Activated CD4-positive, alpha-beta T cell treated with anti-CD3 and anti-CD28 coated beads for 36 hours (primary cell): ENCODE data around the gene GPATCH2. TPM values are rescaled to one million over a fixed set of nuclear protein-coding genes. Genes with fewer than 3 reads are reported as not detected.
"Not testable (repeated sequence)": the region's sequence is repeated elsewhere in the genome, so short reads cannot be mapped to it uniquely, and the experiment has no call there.

ENCODE experiments used
- ATAC-seq: fragments of 200-7000 bp; cut with Tn5 transposase; one replicate; pipeline ENCODE4 v1.10.0; 2021; ENCODE audit warnings: mild to moderate bottlenecking, moderate library complexity
- CTCF ChIA-PET: fragments of 350-600 bp; sonication (Branson Sonifier 250); formaldehyde crosslinking; loops from one replicate; lab custom pipeline; 2021; ENCODE audit warnings: antibody characterized with exemption; lab: Charles Lee
- POLR2A ChIA-PET: fragments of 350-600 bp; sonication (Branson Sonifier 250); formaldehyde crosslinking; loops from one replicate; lab custom pipeline; 2021; ENCODE audit warnings: antibody characterized with exemption, inconsistent platforms; lab: Charles Lee
- DNase-seq: peaks from one replicate; pipeline ENCODE4 v3.0.0-alpha.2; 2020
- H3K27ac Mint-ChIP-seq: one replicate; pipeline ENCODE4 v1.8.0; 2021; ENCODE audit warnings: mixed read lengths
- H3K27me3 Mint-ChIP-seq: one replicate; pipeline ENCODE4 v1.8.0; 2021; ENCODE audit warnings: mixed read lengths
- H3K36me3 Mint-ChIP-seq: one replicate; pipeline ENCODE4 v1.8.0; 2021; ENCODE audit warnings: low read depth, mixed read lengths
- H3K4me1 Mint-ChIP-seq: one replicate; pipeline ENCODE4 v1.8.0; 2021; ENCODE audit warnings: mixed read lengths
- H3K4me3 Mint-ChIP-seq: one replicate; pipeline ENCODE4 v1.8.0; 2021; ENCODE audit warnings: mild to moderate bottlenecking, moderate library complexity, mixed read lengths
- H3K9me3 Mint-ChIP-seq: one replicate; pipeline ENCODE4 v1.8.0; 2021; ENCODE audit warnings: low read depth, mixed read lengths
- intact Hi-C, 2 experiments: fragments of 100-400 bp; cut with DNase I in 1 of 2; cut with micrococcal nuclease in 1 of 2; formaldehyde crosslinking; loops; one replicate each; pipeline versions ENCODE4 v1.14.2 to v1.15.1; 2022 to 2024; cut with DNase I, micrococcal nuclease
- total RNA-seq, 2 experiments: library from RNA; stranded (reverse); gene quantifications; one replicate each; pipeline ENCODE4 v1.2.3, GENCODE V29; 2021

Gene GPATCH2
- total RNA-seq, 2 experiments from 2014 or later: 6.4 to 7.2 TPM

DNA sequence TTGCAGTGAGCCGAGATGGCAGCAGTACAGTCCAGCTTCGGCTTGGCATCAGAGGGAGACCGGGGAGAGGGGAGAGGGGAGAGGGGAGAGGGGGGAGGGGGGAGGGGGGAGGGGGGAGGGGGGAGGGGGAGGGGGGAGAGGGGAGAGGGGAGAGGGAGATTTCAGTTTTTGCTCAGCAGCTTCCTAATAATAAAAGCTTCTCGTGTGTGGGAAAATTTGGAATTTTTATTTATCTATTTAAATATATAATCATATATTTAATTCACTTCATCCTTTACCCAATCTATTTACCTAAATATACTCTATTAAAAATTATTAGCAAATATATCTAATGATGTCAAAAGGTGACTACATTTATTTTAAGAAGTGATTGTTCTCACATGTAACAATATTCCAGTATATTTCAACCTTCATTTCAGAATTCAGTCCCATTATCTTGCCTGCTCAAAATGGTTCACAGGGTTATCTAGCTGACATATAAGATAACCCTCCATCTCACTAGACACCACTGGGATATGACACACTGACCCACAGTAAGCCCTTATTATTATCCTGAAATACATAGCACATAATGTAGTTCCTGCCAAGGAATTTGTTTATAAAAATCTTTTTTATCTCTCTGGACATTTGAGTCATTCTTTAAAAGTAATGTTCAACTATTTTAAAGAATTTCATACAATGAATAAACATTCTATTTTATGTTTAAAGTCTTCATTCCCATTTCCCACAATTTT, 105.9 kb downstream of the GPATCH2 start:
- no peak for ATAC-seq
- CTCF ChIA-PET: interaction anchor here (1.3 kb wide), 1 partner anchor 8 kb away, joined by 4 read pairs; no protein-coding TSS in a partner anchor
- POLR2A ChIA-PET: no interaction called here
- intact Hi-C loops: no loop called here
- no peaks in the 10 kb centered on the region for H3K4me1 Mint-ChIP-seq
- H3K9me3 Mint-ChIP-seq: no peaks in the 10 kb centered on the region
- peaks cover 4% of the 10 kb centered on the region for H3K36me3 Mint-ChIP-seq
- no peak for DNase-seq
- H3K4me3 Mint-ChIP-seq: no peak overlapping the region
- H3K27ac Mint-ChIP-seq: no peak overlapping the region
- no peaks in the 10 kb centered on the region for H3K27me3 Mint-ChIP-seq

DNA sequence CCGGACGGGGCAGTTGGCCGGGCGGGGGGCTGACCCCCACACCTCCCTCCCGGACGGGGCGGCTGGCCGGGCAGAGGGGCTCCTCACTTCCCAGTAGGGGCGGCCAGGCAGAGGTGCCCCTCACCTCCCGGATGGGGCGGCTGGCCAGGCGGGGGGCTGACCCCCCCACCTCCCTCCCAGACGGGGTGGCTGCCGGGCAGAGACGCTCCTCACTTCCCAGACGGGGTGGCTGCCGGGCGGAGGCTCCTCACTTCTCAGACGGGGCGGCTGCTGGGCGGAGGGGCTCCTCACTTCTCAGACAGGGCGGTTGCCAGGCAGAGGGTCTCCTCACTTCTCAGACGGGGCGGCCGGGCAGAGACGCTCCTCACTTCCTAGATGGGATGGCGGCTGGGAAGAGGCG, 107.0 kb downstream of the GPATCH2 start:
- H3K27ac Mint-ChIP-seq, CTCF ChIA-PET, DNase-seq, H3K4me1 Mint-ChIP-seq, H3K9me3 Mint-ChIP-seq, intact Hi-C loops, POLR2A ChIA-PET, ATAC-seq, H3K27me3 Mint-ChIP-seq, H3K36me3 Mint-ChIP-seq, H3K4me3 Mint-ChIP-seq: not testable (repeated sequence)

DNA sequence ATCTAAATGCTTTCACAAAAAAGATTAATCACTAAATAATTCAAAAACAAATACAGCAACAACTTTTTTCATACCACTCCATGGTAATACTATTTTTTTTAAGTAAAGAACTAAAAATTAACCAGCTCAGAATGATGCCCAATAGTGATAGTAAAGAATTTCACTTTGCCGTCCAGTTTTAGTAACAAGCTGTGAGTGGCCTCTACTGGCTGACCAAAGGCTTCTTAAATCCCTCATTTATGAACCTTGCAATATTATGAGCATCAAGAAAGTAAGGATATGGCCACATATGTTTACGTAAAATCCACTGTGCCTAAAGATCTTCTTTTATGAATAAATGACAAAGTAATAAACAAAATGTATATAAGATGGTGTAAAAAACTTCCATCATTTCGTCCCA, 108.6 kb downstream of the GPATCH2 start:
- H3K27ac Mint-ChIP-seq: no peak overlapping the region
- H3K9me3 Mint-ChIP-seq: no peaks in the 10 kb centered on the region
- no peak overlapping the region for H3K4me3 Mint-ChIP-seq
- ChIA-PET CTCF (no interaction called here), POLR2A (no interaction called here)
- DNase-seq: no peak
- no peaks in the 10 kb centered on the region for H3K4me1 Mint-ChIP-seq
- H3K36me3 Mint-ChIP-seq: no peaks in the 10 kb centered on the region
- intact Hi-C loops: no loop called here
- ATAC-seq: no peak
- H3K27me3 Mint-ChIP-seq: no peaks in the 10 kb centered on the region

DNA sequence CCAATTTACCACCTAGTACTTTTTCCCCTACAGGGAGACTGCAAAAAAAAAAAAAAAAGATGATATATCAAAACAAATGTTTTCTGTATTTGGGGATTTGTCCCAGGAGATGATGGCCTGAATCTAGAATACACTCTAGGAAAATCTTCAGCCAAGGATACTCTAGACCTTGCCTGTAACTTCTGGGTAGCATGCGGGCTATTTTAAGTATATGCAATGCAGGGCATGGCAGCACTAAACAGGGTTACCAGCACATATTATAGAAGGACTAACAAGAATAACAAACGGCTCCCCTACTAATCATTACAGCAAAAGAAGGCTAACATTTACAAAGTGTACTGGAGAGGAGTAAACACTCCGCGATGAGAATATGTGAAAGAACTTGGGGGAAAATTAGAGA, 109.6 kb downstream of the GPATCH2 start:
- Mint-ChIP-seq H3K36me3 (no peaks in the 10 kb centered on the region), H3K4me1 (no peaks in the 10 kb centered on the region), H3K9me3 (no peaks in the 10 kb centered on the region), H3K4me3 (no peak overlapping the region), H3K27ac (no peak overlapping the region), H3K27me3 (no peaks in the 10 kb centered on the region)
- ATAC-seq (no peak), DNase-seq (no peak)
- intact Hi-C loops: no loop called here
- ChIA-PET CTCF (no interaction called here), POLR2A (no interaction called here)

DNA sequence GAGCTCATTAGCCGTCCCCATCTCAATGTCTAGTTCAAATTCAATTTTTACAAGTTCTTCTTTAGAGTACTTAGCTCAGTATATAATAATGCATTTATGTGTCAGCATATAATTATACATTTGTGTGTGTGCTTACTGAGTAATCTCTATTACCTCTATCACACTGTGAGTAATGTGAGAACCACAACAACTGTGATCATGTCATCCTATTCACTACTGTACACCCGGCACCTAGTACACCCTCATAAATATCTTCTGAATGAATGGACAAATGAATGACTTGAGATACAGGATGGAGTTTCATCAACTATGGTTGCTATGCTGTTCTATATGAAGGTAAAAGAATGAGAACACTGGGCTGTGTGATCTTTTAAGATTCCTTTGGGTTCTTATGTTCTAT, 124.0 kb downstream of the GPATCH2 start:
- no peaks in the 10 kb centered on the region for H3K4me1 Mint-ChIP-seq
- POLR2A ChIA-PET: no interaction called here
- intact Hi-C loops: no loop called here
- no peak overlapping the region for H3K4me3 Mint-ChIP-seq
- DNase-seq: no peak
- no peak overlapping the region for H3K27ac Mint-ChIP-seq
- CTCF ChIA-PET: no interaction called here
- H3K36me3 Mint-ChIP-seq: peaks cover 14% of the 10 kb centered on the region
- ATAC-seq: no peak
- H3K27me3 Mint-ChIP-seq: no peaks in the 10 kb centered on the region
- no peaks in the 10 kb centered on the region for H3K9me3 Mint-ChIP-seq

DNA sequence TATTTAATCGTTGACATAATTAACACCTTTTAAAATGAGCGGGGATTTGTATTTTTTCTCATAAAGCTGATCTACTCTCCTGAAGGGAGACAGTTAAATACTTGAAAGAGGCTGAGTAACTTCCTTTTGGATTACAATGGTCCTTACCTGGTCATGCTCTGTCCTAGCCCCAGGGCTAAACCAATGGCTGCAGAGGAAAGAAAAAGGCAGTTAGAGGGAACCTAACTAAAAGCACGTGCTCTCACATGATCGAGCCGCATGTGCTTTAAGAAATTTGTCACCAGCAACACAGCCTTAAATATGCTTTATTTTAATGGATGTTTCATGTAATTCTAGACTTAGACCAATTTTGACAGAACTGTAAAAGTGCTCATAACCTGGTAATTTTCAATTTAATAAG, 132.7 kb downstream of the GPATCH2 start:
- Mint-ChIP-seq H3K27me3 (no peaks in the 10 kb centered on the region), H3K4me1 (peaks cover 5% of the 10 kb centered on the region), H3K4me3 (no peak overlapping the region), H3K27ac (no peak overlapping the region), H3K9me3 (no peaks in the 10 kb centered on the region), H3K36me3 (peaks cover 12% of the 10 kb centered on the region)
- CTCF ChIA-PET: no interaction called here
- intact Hi-C loops: no loop called here
- ATAC-seq (no peak), DNase-seq (no peak)
- POLR2A ChIA-PET: no interaction called here

DNA sequence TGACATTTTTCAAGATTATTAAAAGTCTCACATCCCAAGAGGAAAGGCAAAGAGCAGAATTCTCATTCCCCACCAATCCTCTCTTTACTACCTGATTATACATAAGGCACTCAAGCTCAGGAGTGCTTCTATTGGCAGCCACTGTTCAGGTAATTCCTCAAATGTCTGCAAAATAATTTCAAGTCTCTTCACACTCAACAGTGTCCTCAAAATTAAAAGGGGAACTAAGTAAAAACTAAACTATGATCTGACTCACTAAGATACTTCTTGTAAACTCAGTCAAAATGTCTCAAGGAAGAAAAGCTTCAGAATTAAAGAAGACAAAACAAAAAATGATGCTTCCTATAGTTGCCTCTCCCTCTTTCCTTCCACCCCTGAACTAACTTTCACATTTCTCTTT, 135.6 kb downstream of the GPATCH2 start:
- intact Hi-C loops: no loop called here
- no peaks in the 10 kb centered on the region for H3K9me3 Mint-ChIP-seq
- no peak overlapping the region for H3K27ac Mint-ChIP-seq
- ChIA-PET POLR2A (no interaction called here), CTCF (no interaction called here)
- H3K27me3 Mint-ChIP-seq: no peaks in the 10 kb centered on the region
- H3K4me3 Mint-ChIP-seq: no peak overlapping the region
- peak; percentile 61 for ATAC-seq
- DNase-seq: no peak
- peaks cover 5% of the 10 kb centered on the region for H3K4me1 Mint-ChIP-seq
- H3K36me3 Mint-ChIP-seq: peaks cover 16% of the 10 kb centered on the region

DNA sequence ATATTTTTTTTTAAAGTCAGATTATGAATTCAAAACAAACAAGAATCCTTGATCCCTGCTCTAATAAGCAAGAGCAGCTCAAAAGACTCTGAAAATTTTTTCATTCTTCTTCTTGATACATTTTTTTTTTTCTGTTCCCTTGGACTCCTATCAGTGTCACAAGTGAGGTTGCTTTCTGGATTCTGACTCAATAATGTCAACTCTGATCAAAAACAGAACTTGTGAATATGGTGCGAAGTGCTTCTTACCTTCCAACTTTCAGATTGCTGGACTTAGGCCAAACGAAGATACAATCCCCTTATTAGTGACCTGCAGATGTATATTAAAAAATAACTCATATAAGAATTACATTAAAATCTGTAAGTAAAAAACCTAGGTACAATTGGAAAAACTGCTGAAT, 136.1 kb downstream of the GPATCH2 start:
- no peak overlapping the region for H3K4me3 Mint-ChIP-seq
- no peak for ATAC-seq
- intact Hi-C loops: no loop called here

DNA sequence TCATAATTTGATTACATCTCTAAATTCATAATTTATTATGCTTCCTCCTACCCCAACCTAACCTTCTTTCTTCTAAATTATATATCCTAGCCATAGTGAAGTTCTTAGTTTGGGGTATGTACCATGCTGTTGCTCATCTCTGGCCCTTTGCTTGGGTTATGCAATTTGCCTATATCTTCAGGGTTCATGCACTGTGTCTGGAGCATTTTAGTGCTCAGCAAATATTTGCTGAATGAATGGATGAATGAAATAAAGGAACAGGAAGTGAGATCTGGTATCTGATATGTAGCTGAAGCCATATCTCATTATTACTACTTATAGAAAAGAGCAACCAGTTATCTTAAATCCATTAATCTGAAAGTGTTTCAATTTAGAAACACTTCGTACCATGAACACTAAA, 137.6 kb downstream of the GPATCH2 start:
- intact Hi-C loops: no loop called here
- POLR2A ChIA-PET: no interaction called here
- Mint-ChIP-seq H3K4me3 (no peak overlapping the region), H3K27ac (no peak overlapping the region), H3K36me3 (peaks cover 18% of the 10 kb centered on the region), H3K27me3 (no peaks in the 10 kb centered on the region), H3K9me3 (no peaks in the 10 kb centered on the region), H3K4me1 (peaks cover 5% of the 10 kb centered on the region)
- CTCF ChIA-PET: interaction anchor here (0.6 kb wide), 1 partner anchor 75 kb away, joined by 3 read pairs; no protein-coding TSS in a partner anchor
- no peak for DNase-seq
- no peak for ATAC-seq

More for the DNA sequence above, 136.1 kb downstream of the GPATCH2 start:
- Mint-ChIP-seq H3K27ac (no peak overlapping the region), H3K36me3 (peaks cover 18% of the 10 kb centered on the region), H3K4me1 (peaks cover 5% of the 10 kb centered on the region), H3K27me3 (no peaks in the 10 kb centered on the region), H3K9me3 (no peaks in the 10 kb centered on the region)
- ChIA-PET POLR2A (interaction anchor here (0.6 kb wide), 1 partner anchor 130 kb away, joined by 3 read pairs; no protein-coding TSS in a partner anchor), CTCF (no interaction called here)
- no peak for DNase-seq

DNA sequence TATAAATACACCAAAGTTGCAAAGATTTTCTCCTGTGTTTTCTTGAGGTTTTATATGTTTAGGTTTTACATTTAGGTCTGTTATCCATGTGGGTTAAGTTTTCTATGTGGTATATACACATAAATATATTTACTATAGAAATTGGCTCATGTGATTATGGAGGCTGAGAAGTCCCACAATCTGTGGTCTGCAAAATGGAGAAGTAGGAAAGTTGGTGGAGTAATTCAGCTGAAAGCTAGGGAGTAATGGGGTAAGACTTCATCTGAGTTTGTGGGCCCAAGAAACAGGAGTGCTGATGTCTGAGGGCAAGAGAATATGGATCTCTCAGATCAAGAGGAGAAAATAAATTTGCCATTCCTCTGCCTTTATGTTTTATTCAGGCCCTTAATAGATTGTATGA, 146.0 kb downstream of the GPATCH2 start:
- DNase-seq (no peak), ATAC-seq (no peak)
- H3K4me3 Mint-ChIP-seq: no peak overlapping the region
- H3K4me1 Mint-ChIP-seq: peaks cover 25% of the 10 kb centered on the region
- H3K36me3 Mint-ChIP-seq: peaks cover 20% of the 10 kb centered on the region
- no peak overlapping the region for H3K27ac Mint-ChIP-seq
- H3K9me3 Mint-ChIP-seq: peaks cover 8% of the 10 kb centered on the region
- CTCF ChIA-PET: no interaction called here
- POLR2A ChIA-PET: no interaction called here
- intact Hi-C loops: loop anchor here (5.0 to 10.0 kb wide), 2 partner anchors 137 to 800 kb away; partner anchors contain the start of gene RRP15 (in 1 of the 2)
- no peaks in the 10 kb centered on the region for H3K27me3 Mint-ChIP-seq

DNA sequence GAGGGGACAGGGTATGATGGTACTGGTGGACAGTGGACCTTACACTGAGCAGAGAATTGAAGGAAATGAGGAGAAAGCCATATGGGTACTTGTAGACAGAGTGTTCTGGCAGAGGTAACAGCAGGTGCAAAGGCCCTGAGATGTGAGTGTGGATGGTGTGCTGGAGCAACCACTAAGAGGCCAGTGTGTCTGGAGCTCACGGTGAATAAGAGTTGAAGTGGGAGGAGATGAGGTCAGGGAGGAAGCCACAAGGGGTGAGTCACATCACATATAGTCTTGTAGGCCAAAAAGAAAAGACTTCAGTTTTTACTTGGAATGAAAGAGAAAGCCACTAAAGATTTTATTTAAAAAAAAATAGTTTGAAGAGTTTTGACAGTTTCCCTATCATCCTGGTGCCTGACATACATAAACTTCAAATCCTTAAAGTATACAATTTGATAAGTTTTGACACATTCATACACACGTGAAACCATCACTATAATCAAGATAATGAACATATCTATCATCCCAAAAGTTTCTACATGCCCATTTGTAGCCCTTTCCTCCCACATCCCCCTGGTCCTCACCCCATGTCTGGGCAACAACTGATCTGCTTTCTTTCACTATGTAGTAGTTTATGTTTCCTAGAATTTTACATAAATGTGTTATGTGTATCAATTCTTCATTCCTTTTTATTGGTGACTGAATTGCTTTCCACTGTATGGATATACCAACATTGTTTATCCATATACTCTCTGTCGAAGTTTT, 148.4 kb downstream of the GPATCH2 start:
- Mint-ChIP-seq H3K36me3 (peaks cover 27% of the 10 kb centered on the region), H3K27ac (peak overlapping the region; percentile 74), H3K27me3 (no peaks in the 10 kb centered on the region), H3K9me3 (peaks cover 10% of the 10 kb centered on the region), H3K4me3 (no peak overlapping the region), H3K4me1 (peaks cover 25% of the 10 kb centered on the region)
- CTCF ChIA-PET: no interaction called here
- POLR2A ChIA-PET: interaction anchor here (0.6 kb wide), 1 partner anchor 148 kb away, joined by 4 read pairs; the partner anchor contains the start of genes GPATCH2 and SPATA17
- peak; percentile 100 for ATAC-seq
- peak; percentile 83 for DNase-seq
- intact Hi-C loops: loop anchor here (2.0 to 10.0 kb wide), 3 partner anchors 140 to 802 kb away; partner anchors contain the start of genes GPATCH2 (in 1 of the 2), RRP15 (in 1 of the 2) and SPATA17 (in 1 of the 2)
